Activated T-cell treated with anti-CD3 and anti-CD28 coated beads for 1 hour (primary cell): Measurements from ENCODE around the gene GALNT16.
"Not testable (repeated sequence)": the region's sequence is repeated elsewhere in the genome, so short reads cannot be mapped to it uniquely, and the experiment has no call there.

Experiments used
- DNase-seq: peaks from one replicate; pipeline ENCODE4 v3.0.0-alpha.2; 2020; ENCODE audit warnings: low read depth

Gene GALNT16

GRCh38 chr14:69259527-69260189 lies at the start of gene GALNT16:
GALNT16 (plus strand) TSS chr14:69260158; CDS start chr14:69260291, 133 bp downstream.
- DNase-seq: no peak

- no peak for DNase-seq
Observed at GRCh38 chr14:69214393-69214792, 45.6 kb upstream of the GALNT16 start.

- DNase-seq: not testable (repeated sequence)
Observed at GRCh38 chr14:69217663-69218062, 42.3 kb upstream of the GALNT16 start.

GRCh38 chr14:69224946-69225345 lies 35.0 kb upstream of the GALNT16 start:
- DNase-seq: no peak

- DNase-seq: no peak
Observed at GRCh38 chr14:69226178-69226577, 33.8 kb upstream of the GALNT16 start.

GRCh38 chr14:69226736-69227135 lies 33.2 kb upstream of the GALNT16 start:
- no peak for DNase-seq

GRCh38 chr14:69231486-69231885 lies 28.5 kb upstream of the GALNT16 start:
- DNase-seq: no peak

GRCh38 chr14:69232388-69232787 lies 27.6 kb upstream of the GALNT16 start:
- no peak for DNase-seq

- DNase-seq: no peak
Observed at GRCh38 chr14:69234106-69234505, 25.9 kb upstream of the GALNT16 start.

GRCh38 chr14:69235708-69236107 lies 24.2 kb upstream of the GALNT16 start:
- no peak for DNase-seq

GRCh38 chr14:69237142-69237541 lies 22.8 kb upstream of the GALNT16 start:
- DNase-seq: no peak

- DNase-seq: no peak
Observed at GRCh38 chr14:69237584-69237983, 22.4 kb upstream of the GALNT16 start.

- DNase-seq: no peak
Observed at GRCh38 chr14:69238883-69239282, 21.1 kb upstream of the GALNT16 start.

- DNase-seq: no peak
Observed at GRCh38 chr14:69240527-69241173, 19.3 kb upstream of the GALNT16 start.

- no peak for DNase-seq
Observed at GRCh38 chr14:69241577-69241976, 18.4 kb upstream of the GALNT16 start.

- peak; percentile 21 for DNase-seq
Observed at GRCh38 chr14:69242311-69243224, 17.4 kb upstream of the GALNT16 start.

- no peak for DNase-seq
Observed at GRCh38 chr14:69244946-69245345, 15.0 kb upstream of the GALNT16 start.

- DNase-seq: no peak
Observed at GRCh38 chr14:69246331-69246730, 13.6 kb upstream of the GALNT16 start.

- no peak for DNase-seq
Observed at GRCh38 chr14:69247676-69248440, 12.1 kb upstream of the GALNT16 start.

- no peak for DNase-seq
Observed at GRCh38 chr14:69249603-69250002, 10.4 kb upstream of the GALNT16 start.

GRCh38 chr14:69252851-69253250 lies 7.1 kb upstream of the GALNT16 start:
- no peak for DNase-seq

GRCh38 chr14:69259168-69259526 lies 811 bp upstream of the GALNT16 start:
- DNase-seq: no peak
